Lung (tissue), 12 donors: Measurements from ENCODE around the gene MTRF1L. TPM values are rescaled to one million over a fixed set of nuclear protein-coding genes. Genes with fewer than 3 reads are reported as not detected.

Experiments used
- ATAC-seq: fragments of 200-7000 bp; cut with Tn5 transposase; one replicate; pipeline ENCODE4 v1.9.1; 2020; ENCODE audit warnings: moderate number of reproducible peaks; ENCODE audit not compliant: insufficient read depth, low FRiP score
- DNase-seq, 3 donors: peaks; one replicate each; pipeline ENCODE4 v3.0.0-alpha.2; 2013 to 2017
- H3K27ac ChIP-seq, 2 donors: one replicate each; pipeline ENCODE4 v1.5.1; 2013; ENCODE audit warnings: mild to moderate bottlenecking in 2 of 2, moderate library complexity in 2 of 2, control low read depth in 1 of 2, inconsistent platforms in 1 of 2, low read depth in 1 of 2, low read length in 1 of 2
- H3K27me3 ChIP-seq, 3 donors: one replicate each; pipeline ENCODE4 v1.5.1; 2013; ENCODE audit warnings: low read length in 2 of 3; ENCODE audit not compliant: control insufficient read depth in 3 of 3, insufficient read depth in 3 of 3
- H3K36me3 ChIP-seq, 4 donors: one replicate each; pipeline ENCODE4 v1.5.1; 2013; ENCODE audit warnings: low read length in 4 of 4, mild to moderate bottlenecking in 1 of 4, moderate library complexity in 1 of 4; ENCODE audit not compliant: control insufficient read depth in 4 of 4, insufficient read depth in 4 of 4
- H3K4me1 ChIP-seq, 5 donors: one replicate each; pipeline ENCODE4 v1.5.1; 2013; ENCODE audit warnings: low read length in 5 of 5, mild to moderate bottlenecking in 2 of 5, moderate library complexity in 1 of 5; ENCODE audit not compliant: control insufficient read depth in 5 of 5, insufficient read depth in 5 of 5
- H3K4me3 ChIP-seq: one replicate; pipeline ENCODE4 v1.5.1; 2013; ENCODE audit warnings: mild to moderate bottlenecking, control low read depth, moderate library complexity
- H3K9ac ChIP-seq, 2 donors: one replicate each; pipeline ENCODE4 v1.5.1; 2013; ENCODE audit warnings: low read length in 2 of 2, control low read depth in 1 of 2; ENCODE audit not compliant: insufficient read depth in 1 of 2
- H3K9me3 ChIP-seq, 4 donors: one replicate each; pipeline ENCODE4 v1.5.1; 2013; ENCODE audit warnings: low read length in 3 of 4, mild to moderate bottlenecking in 1 of 4, moderate library complexity in 1 of 4; ENCODE audit not compliant: control insufficient read depth in 4 of 4, insufficient read depth in 3 of 4
- CTCF ChIP-seq: IDR thresholded peaks from 2 replicates; pipeline ENCODE4 v1.5.1; 2012; ENCODE audit warnings: mild to moderate bottlenecking; ENCODE audit errors: control extremely low read depth, extremely low read depth
- WGBS, 2 donors: extraction: QIAGEN DNeasy Blood & Tissue Kit; methylation state at CpG; one replicate each; pipeline ENCODE4 v1.1.7; 2013; 5-methylcytosine and 5-hydroxymethylcytosine counted together
- polyA plus RNA-seq, 2 donors: library from polyadenylated mRNA; stranded (reverse); fragments of 200-250 nt; gene quantifications; one replicate each; pipeline ENCODE4 v1.2.1, GENCODE V29; 2013
- total RNA-seq, 2 donors: library from RNA; depleted of rRNA in 1 of 2; stranded (reverse); fragments of >200 nt in 1 of 2; gene quantifications; one replicate each; pipeline ENCODE4 v1.2.1, GENCODE V29; 2014 to 2021
- donor health status: control.
- donor health status: control.
- donor health status: Bipolar disorder and iron deficiency.
- donor health status: healthy.
- donor health status: DM: yes; HTN: yes; CAD: no.

Gene MTRF1L
- total and polyA plus RNA-seq, 4 donors: 9.4 to 16.3 (median 12.4) TPM

- no peak for TF ChIP-seq CTCF
- no peaks in the 10 kb centered on the region for H3K27me3 ChIP-seq
- no peaks in the 10 kb centered on the region for H3K36me3 ChIP-seq
- peaks cover 0 to 4% (median under 1%) of the 10 kb centered on the region in 4 donors for H3K9me3 ChIP-seq
- WGBS, 2 donors: 95 to 96% methylated on average over 24 of the region's 24 CpGs
- no peak overlapping the region for H3K27ac ChIP-seq
- no peak overlapping the region for H3K4me3 ChIP-seq
- no peaks in the 10 kb centered on the region for H3K4me1 ChIP-seq
- no peak overlapping the region for H3K9ac ChIP-seq
- ATAC-seq (no peak), DNase-seq (no peak)
These were observed 43.2 kb downstream of the MTRF1L start for GRCh38 chr6:152959333-152959732.

- Histone ChIP-seq H3K27me3 (no peaks in the 10 kb centered on the region), H3K9ac (no peak overlapping the region), H3K9me3 (peaks cover 0 to 4% (median under 1%) of the 10 kb centered on the region in 4 donors), H3K36me3 (no peaks in the 10 kb centered on the region), H3K4me1 (no peaks in the 10 kb centered on the region), H3K4me3 (no peak overlapping the region), H3K27ac (no peak overlapping the region)
- ATAC-seq (no peak), DNase-seq (no peak)
- 78 to 83% methylated on average over 1 of the region's 1 CpG for WGBS, 2 donors
- no peak for TF ChIP-seq CTCF
These were observed 44.7 kb downstream of the MTRF1L start for GRCh38 chr6:152957796-152958195.

- H3K27me3 ChIP-seq: no peaks in the 10 kb centered on the region
- peaks cover 0 to 4% (median under 1%) of the 10 kb centered on the region in 4 donors for H3K9me3 ChIP-seq
- no peak overlapping the region for H3K27ac ChIP-seq
- no peak overlapping the region for H3K9ac ChIP-seq
- H3K36me3 ChIP-seq: no peaks in the 10 kb centered on the region
- WGBS, 2 donors: 69 to 74% methylated on average over 3 of the region's 3 CpGs
- DNase-seq: no peak
- no peak for ATAC-seq
- H3K4me1 ChIP-seq: no peaks in the 10 kb centered on the region
- TF ChIP-seq CTCF: no peak
- no peak overlapping the region for H3K4me3 ChIP-seq
These were observed 48.1 kb downstream of the MTRF1L start for GRCh38 chr6:152954443-152954842.

- Histone ChIP-seq H3K27ac (no peak overlapping the region), H3K27me3 (no peaks in the 10 kb centered on the region), H3K4me1 (no peaks in the 10 kb centered on the region), H3K9me3 (peaks cover 0 to 4% (median under 1%) of the 10 kb centered on the region in 4 donors), H3K4me3 (no peak overlapping the region), H3K9ac (no peak overlapping the region), H3K36me3 (no peaks in the 10 kb centered on the region)
- ATAC-seq (no peak), DNase-seq (peak in 2 of 3 donors; percentile 26 to 50)
- no peak for TF ChIP-seq CTCF
- 70 to 74% methylated on average over 7 of the region's 7 CpGs for WGBS, 2 donors
These were observed 49.5 kb downstream of the MTRF1L start for GRCh38 chr6:152952866-152953509.
